ENCODE results near the gene URB1.

DNA sequence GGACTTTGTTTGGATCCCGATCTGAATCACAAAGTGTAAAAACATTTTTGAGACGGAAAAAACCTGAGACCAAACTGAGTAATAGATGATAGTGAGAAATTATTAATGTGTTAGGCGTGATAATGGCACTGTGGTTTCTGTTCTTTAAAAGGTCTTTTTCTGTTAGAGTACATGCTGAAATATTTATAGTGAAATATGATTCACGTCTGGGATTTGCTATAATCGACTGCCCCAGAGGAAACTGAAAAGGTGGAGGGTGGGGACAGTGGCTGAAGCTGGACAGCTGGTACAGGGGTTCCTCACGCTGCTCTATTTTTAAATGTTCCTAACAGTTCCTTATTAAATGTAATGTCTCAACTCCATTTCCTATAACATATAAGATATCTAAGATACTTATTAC lies 11.2 kb downstream of the URB1 start:
- TF ChIP-seq, protein P1, sequence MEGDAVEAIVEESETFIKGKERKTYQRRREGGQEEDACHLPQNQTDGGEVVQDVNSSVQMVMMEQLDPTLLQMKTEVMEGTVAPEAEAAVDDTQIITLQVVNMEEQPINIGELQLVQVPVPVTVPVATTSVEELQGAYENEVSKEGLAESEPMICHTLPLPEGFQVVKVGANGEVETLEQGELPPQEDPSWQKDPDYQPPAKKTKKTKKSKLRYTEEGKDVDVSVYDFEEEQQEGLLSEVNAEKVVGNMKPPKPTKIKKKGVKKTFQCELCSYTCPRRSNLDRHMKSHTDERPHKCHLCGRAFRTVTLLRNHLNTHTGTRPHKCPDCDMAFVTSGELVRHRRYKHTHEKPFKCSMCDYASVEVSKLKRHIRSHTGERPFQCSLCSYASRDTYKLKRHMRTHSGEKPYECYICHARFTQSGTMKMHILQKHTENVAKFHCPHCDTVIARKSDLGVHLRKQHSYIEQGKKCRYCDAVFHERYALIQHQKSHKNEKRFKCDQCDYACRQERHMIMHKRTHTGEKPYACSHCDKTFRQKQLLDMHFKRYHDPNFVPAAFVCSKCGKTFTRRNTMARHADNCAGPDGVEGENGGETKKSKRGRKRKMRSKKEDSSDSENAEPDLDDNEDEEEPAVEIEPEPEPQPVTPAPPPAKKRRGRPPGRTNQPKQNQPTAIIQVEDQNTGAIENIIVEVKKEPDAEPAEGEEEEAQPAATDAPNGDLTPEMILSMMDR (conservative IDR thresholded peaks at IDR 0.05; ENCODE audit: low read depth in 2 of 2) = no peak
- no peak for TF ChIP-seq ZNF331 (CRISPR knock-in tag; IDR thresholded peaks at IDR 0.05; ENCODE audit: low read depth)
- TF ChIP-seq EZH2phosphoT487 (IDR thresholded peaks at IDR 0.05; ENCODE audit: unreplicated experiment) = no peak
- no peak for TF ChIP-seq POLR2AphosphoS5 (IDR thresholded peaks at IDR 0.05; ENCODE audit: low read depth)
- no peak for TF ChIP-seq CREB1 (CRISPR knock-in tag; IDR thresholded peaks at IDR 0.05; ENCODE audit: low read depth)
- TF ChIP-seq, protein P2, sequence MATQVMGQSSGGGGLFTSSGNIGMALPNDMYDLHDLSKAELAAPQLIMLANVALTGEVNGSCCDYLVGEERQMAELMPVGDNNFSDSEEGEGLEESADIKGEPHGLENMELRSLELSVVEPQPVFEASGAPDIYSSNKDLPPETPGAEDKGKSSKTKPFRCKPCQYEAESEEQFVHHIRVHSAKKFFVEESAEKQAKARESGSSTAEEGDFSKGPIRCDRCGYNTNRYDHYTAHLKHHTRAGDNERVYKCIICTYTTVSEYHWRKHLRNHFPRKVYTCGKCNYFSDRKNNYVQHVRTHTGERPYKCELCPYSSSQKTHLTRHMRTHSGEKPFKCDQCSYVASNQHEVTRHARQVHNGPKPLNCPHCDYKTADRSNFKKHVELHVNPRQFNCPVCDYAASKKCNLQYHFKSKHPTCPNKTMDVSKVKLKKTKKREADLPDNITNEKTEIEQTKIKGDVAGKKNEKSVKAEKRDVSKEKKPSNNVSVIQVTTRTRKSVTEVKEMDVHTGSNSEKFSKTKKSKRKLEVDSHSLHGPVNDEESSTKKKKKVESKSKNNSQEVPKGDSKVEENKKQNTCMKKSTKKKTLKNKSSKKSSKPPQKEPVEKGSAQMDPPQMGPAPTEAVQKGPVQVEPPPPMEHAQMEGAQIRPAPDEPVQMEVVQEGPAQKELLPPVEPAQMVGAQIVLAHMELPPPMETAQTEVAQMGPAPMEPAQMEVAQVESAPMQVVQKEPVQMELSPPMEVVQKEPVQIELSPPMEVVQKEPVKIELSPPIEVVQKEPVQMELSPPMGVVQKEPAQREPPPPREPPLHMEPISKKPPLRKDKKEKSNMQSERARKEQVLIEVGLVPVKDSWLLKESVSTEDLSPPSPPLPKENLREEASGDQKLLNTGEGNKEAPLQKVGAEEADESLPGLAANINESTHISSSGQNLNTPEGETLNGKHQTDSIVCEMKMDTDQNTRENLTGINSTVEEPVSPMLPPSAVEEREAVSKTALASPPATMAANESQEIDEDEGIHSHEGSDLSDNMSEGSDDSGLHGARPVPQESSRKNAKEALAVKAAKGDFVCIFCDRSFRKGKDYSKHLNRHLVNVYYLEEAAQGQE (IDR thresholded peaks at IDR 0.05; ENCODE audit: unreplicated experiment) = no peak
- no peak for TF ChIP-seq EZH2 (IDR thresholded peaks at IDR 0.05; ENCODE audit: low read depth, unreplicated experiment)
- TF ChIP-seq ZNF114 (CRISPR knock-in tag; IDR thresholded peaks at IDR 0.05) = no peak
